ENCODE results near the gene CCDC184.

CCDC184 gene

DNA sequence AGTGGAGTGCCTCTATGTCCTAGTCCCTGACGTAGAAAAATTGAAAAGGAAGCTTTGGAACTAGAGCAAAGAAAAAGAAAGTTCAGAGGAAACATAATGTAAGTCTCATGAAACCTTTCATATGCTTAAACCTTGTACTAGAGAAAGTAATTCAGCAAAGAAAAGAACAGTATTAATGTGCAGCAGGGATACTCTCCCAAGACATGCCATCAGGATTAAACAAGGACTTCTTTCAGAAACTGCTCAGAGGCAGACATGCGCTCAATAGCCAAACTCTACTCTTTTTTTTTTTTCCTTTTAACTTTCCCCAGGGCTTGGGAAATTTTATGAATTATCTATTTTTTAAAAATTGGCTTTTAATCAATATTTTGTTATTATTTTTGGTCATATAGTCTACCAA lies 19.0 kb upstream of the CCDC184 start:
- Histone ChIP-seq H3K9me3 (replicated peaks; ENCODE audit: insufficient read depth, low read length) (no peaks in the 10 kb centered on the region), H3K79me2 (ENCODE audit: low read length) (no peaks in the 10 kb centered on the region), H4K20me1 (ENCODE audit: insufficient read depth, low read length) (no peaks in the 10 kb centered on the region), H3K4me3 (ENCODE audit: low read length) (no peak overlapping the region), H3K36me3 (replicated peaks; ENCODE audit: insufficient read depth, low read length) (no peaks in the 10 kb centered on the region), H3K4me2 (ENCODE audit: low read depth, low read length) (no peak overlapping the region), H3K4me1 (ENCODE audit: low read length) (no peaks in the 10 kb centered on the region), H3K9ac (ENCODE audit: low read length) (no peak overlapping the region), H2AFZ (ENCODE audit: low read length) (no peak overlapping the region), H3K27ac (ENCODE audit: low read length) (no peak overlapping the region), H3K9me2 (replicated peaks; ENCODE audit: insufficient read depth, low read length) (no peaks in the 10 kb centered on the region), H3K27me3 (replicated peaks; ENCODE audit: insufficient read depth, low read length) (no peaks in the 10 kb centered on the region), H3F3A (ENCODE audit: insufficient read depth, low read length) (no peaks in the 10 kb centered on the region)
- TF ChIP-seq EZH2phosphoT487 (IDR thresholded peaks at IDR 0.05; ENCODE audit: low read length) (no peak), EZH2 (optimal IDR thresholded peaks at IDR 0.05; ENCODE audit: low read depth, low read length) (no peak)
- TF ChIP-seq, protein P1, sequence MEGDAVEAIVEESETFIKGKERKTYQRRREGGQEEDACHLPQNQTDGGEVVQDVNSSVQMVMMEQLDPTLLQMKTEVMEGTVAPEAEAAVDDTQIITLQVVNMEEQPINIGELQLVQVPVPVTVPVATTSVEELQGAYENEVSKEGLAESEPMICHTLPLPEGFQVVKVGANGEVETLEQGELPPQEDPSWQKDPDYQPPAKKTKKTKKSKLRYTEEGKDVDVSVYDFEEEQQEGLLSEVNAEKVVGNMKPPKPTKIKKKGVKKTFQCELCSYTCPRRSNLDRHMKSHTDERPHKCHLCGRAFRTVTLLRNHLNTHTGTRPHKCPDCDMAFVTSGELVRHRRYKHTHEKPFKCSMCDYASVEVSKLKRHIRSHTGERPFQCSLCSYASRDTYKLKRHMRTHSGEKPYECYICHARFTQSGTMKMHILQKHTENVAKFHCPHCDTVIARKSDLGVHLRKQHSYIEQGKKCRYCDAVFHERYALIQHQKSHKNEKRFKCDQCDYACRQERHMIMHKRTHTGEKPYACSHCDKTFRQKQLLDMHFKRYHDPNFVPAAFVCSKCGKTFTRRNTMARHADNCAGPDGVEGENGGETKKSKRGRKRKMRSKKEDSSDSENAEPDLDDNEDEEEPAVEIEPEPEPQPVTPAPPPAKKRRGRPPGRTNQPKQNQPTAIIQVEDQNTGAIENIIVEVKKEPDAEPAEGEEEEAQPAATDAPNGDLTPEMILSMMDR (IDR thresholded peaks at IDR 0.05; ENCODE audit: low read length), result no peak
- DNase-seq, result no peak

DNA sequence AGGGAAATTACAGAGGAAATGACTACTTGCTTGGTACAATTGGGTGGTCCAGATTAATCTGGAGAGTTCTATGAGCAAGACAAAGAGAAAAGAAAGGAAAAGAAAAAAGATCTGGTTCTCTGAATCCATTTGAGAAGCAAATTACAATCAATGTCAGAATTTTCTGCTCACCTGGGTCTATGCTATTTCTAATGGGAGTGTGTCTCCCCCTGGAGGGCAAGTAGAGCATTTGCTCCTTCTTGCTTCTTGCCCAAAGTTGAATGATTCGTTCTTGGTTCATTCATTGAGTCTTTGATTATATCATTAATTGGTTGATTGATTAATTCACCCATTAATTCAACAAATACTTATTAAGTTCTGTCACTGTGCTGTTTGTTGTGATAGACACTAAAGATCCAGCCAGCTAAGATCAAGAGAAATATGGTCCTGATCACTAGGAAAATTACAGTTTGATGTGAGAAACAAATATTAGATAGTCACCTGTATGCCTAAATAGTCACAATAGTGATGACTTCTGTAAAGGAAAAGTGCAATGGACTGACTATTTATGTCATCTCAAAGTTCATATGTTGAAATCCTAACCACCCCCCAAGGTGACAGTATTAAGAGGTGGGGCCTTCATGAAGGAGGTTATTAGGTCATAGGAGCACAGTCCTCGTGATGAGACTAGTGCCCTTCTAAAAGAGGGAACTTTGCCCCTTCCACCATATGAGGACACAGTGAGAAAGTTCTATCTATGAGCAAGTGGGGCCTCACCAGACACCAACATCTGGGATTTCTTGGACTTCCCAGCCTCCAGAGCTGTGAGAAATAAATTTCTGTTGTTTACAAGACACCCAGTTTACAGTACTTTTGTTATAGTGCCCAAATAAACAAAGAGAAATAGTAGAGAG lies 18.1 kb upstream of the CCDC184 start:
- no peaks in the 10 kb centered on the region for H3K27me3 ChIP-seq (replicated peaks; ENCODE audit: insufficient read depth, low read length)
- no peaks in the 10 kb centered on the region for H3K9me2 ChIP-seq (replicated peaks; ENCODE audit: insufficient read depth, low read length)
- H3K79me2 ChIP-seq (ENCODE audit: low read length), result no peaks in the 10 kb centered on the region
- TF ChIP-seq EZH2phosphoT487 (IDR thresholded peaks at IDR 0.05; ENCODE audit: low read length), result no peak
- TF ChIP-seq, protein P1 (IDR thresholded peaks at IDR 0.05; ENCODE audit: low read length), result peak; percentile 89
- TF ChIP-seq EZH2 (optimal IDR thresholded peaks at IDR 0.05; ENCODE audit: low read depth, low read length), result no peak
- H3K4me3 ChIP-seq (ENCODE audit: low read length), result no peak overlapping the region
- no peak overlapping the region for H3K4me2 ChIP-seq (ENCODE audit: low read depth, low read length)
- no peaks in the 10 kb centered on the region for H3K36me3 ChIP-seq (replicated peaks; ENCODE audit: insufficient read depth, low read length)
- H3K9me3 ChIP-seq (replicated peaks; ENCODE audit: insufficient read depth, low read length), result no peaks in the 10 kb centered on the region
- no peak overlapping the region for H3K27ac ChIP-seq (ENCODE audit: low read length)
- peak; percentile 58 for DNase-seq
- H4K20me1 ChIP-seq (ENCODE audit: insufficient read depth, low read length), result no peaks in the 10 kb centered on the region
- H3K4me1 ChIP-seq (ENCODE audit: low read length), result no peaks in the 10 kb centered on the region
- no peak overlapping the region for H3K9ac ChIP-seq (ENCODE audit: low read length)
- H3F3A ChIP-seq (ENCODE audit: insufficient read depth, low read length), result no peaks in the 10 kb centered on the region
- no peak overlapping the region for H2AFZ ChIP-seq (ENCODE audit: low read length)

DNA sequence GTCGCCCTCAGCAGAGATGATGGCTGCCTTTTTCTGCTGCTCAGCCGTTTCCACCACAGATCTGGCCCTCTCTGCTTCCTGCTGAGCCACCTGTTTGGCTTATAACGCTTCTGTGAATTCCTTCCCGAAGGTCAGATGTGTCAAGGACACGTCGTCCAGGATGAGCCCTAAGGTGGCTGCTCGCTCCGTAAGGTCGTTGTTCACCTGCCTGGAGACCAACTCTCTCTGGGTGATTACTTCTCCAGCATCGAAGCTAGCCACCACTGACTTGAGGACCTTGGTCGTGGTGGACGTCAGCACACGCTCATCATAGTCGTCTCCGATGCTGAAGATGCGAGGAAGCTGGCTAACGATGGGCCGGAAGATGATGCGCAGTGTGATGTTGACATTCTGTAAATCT lies 14.4 kb upstream of the CCDC184 start:
- H3K4me3 ChIP-seq (ENCODE audit: low read length), result no peak overlapping the region
- H3K9me3 ChIP-seq (replicated peaks; ENCODE audit: insufficient read depth, low read length), result no peaks in the 10 kb centered on the region
- no peaks in the 10 kb centered on the region for H3K27me3 ChIP-seq (replicated peaks; ENCODE audit: insufficient read depth, low read length)
- H3K27ac ChIP-seq (ENCODE audit: low read length), result no peak overlapping the region
- H2AFZ ChIP-seq (ENCODE audit: low read length), result no peak overlapping the region
- H3K9ac ChIP-seq (ENCODE audit: low read length), result no peak overlapping the region
- H3K36me3 ChIP-seq (replicated peaks; ENCODE audit: insufficient read depth, low read length), result no peaks in the 10 kb centered on the region
- no peak overlapping the region for H3K4me2 ChIP-seq (ENCODE audit: low read depth, low read length)
- no peaks in the 10 kb centered on the region for H3K9me2 ChIP-seq (replicated peaks; ENCODE audit: insufficient read depth, low read length)
- H3K79me2 ChIP-seq (ENCODE audit: low read length), result no peaks in the 10 kb centered on the region
- TF ChIP-seq EZH2 (optimal IDR thresholded peaks at IDR 0.05; ENCODE audit: low read depth, low read length), result no peak
- no peak for TF ChIP-seq EZH2phosphoT487 (IDR thresholded peaks at IDR 0.05; ENCODE audit: low read length)
- TF ChIP-seq, protein P1 (IDR thresholded peaks at IDR 0.05; ENCODE audit: low read length), result no peak
- no peaks in the 10 kb centered on the region for H3F3A ChIP-seq (ENCODE audit: insufficient read depth, low read length)
- no peaks in the 10 kb centered on the region for H4K20me1 ChIP-seq (ENCODE audit: insufficient read depth, low read length)
- no peak for DNase-seq
- no peaks in the 10 kb centered on the region for H3K4me1 ChIP-seq (ENCODE audit: low read length)
